Measurements from ENCODE around the gene TERB1.
"Not testable (repeated sequence)": the region's sequence is repeated elsewhere in the genome, so short reads cannot be mapped to it uniquely, and the experiment has no call there.

Gene TERB1

GRCh38 chr16:66793984-66794383 is 7.4 kb downstream of the TERB1 start:
- H3K4me1 Mint-ChIP-seq (ENCODE audit: low read depth); H3K9me3 Mint-ChIP-seq; H3K4me3 Mint-ChIP-seq; intact Hi-C loops (cut with micrococcal nuclease); H3K27ac Mint-ChIP-seq; H3K36me3 Mint-ChIP-seq (ENCODE audit: low read depth); H3K27me3 Mint-ChIP-seq: not testable (repeated sequence)

GRCh38 chr16:66790130-66790733 is 11.2 kb downstream of the TERB1 start:
- intact Hi-C loops (cut with micrococcal nuclease) = no loop called here
- H3K4me3 Mint-ChIP-seq = no peak overlapping the region
- peaks cover 6% of the 10 kb centered on the region for H3K27me3 Mint-ChIP-seq
- no peaks in the 10 kb centered on the region for H3K36me3 Mint-ChIP-seq (ENCODE audit: low read depth)
- no peaks in the 10 kb centered on the region for H3K9me3 Mint-ChIP-seq
- no peaks in the 10 kb centered on the region for H3K4me1 Mint-ChIP-seq (ENCODE audit: low read depth)
- no peak overlapping the region for H3K27ac Mint-ChIP-seq

- H3K27me3 Mint-ChIP-seq = peaks cover 6% of the 10 kb centered on the region
- no peaks in the 10 kb centered on the region for H3K9me3 Mint-ChIP-seq
- no peaks in the 10 kb centered on the region for H3K36me3 Mint-ChIP-seq (ENCODE audit: low read depth)
- H3K4me3 Mint-ChIP-seq = no peak overlapping the region
- H3K4me1 Mint-ChIP-seq (ENCODE audit: low read depth) = no peaks in the 10 kb centered on the region
- no peak overlapping the region for H3K27ac Mint-ChIP-seq
- intact Hi-C loops (cut with micrococcal nuclease) = no loop called here
These were observed 14.0 kb downstream of the TERB1 start for GRCh38 chr16:66787427-66787826.

- Mint-ChIP-seq H3K27ac (no peak overlapping the region), H3K27me3 (peaks cover 6% of the 10 kb centered on the region), H3K4me1 (ENCODE audit: low read depth) (no peaks in the 10 kb centered on the region), H3K4me3 (no peak overlapping the region), H3K9me3 (no peaks in the 10 kb centered on the region), H3K36me3 (ENCODE audit: low read depth) (no peaks in the 10 kb centered on the region)
- intact Hi-C loops (cut with micrococcal nuclease) = no loop called here
These were observed 14.8 kb downstream of the TERB1 start for GRCh38 chr16:66786551-66786950.

GRCh38 chr16:66776457-66776856 is 24.9 kb downstream of the TERB1 start:
- intact Hi-C loops (cut with micrococcal nuclease) = no loop called here
- Mint-ChIP-seq H3K4me3 (no peak overlapping the region), H3K9me3 (no peaks in the 10 kb centered on the region), H3K27ac (no peak overlapping the region), H3K27me3 (no peaks in the 10 kb centered on the region), H3K36me3 (ENCODE audit: low read depth) (no peaks in the 10 kb centered on the region), H3K4me1 (ENCODE audit: low read depth) (no peaks in the 10 kb centered on the region)

GRCh38 chr16:66774981-66775380 is 26.4 kb downstream of the TERB1 start:
- Mint-ChIP-seq H3K36me3 (ENCODE audit: low read depth) (no peaks in the 10 kb centered on the region), H3K4me1 (ENCODE audit: low read depth) (no peaks in the 10 kb centered on the region), H3K4me3 (no peak overlapping the region), H3K27ac (no peak overlapping the region), H3K9me3 (no peaks in the 10 kb centered on the region), H3K27me3 (no peaks in the 10 kb centered on the region)
- intact Hi-C loops (cut with micrococcal nuclease) = no loop called here

GRCh38 chr16:66758086-66758485 is 43.3 kb downstream of the TERB1 start:
- intact Hi-C loops (cut with micrococcal nuclease) = no loop called here
- Mint-ChIP-seq H3K36me3 (ENCODE audit: low read depth) (no peaks in the 10 kb centered on the region), H3K27me3 (peaks cover 13% of the 10 kb centered on the region), H3K4me1 (ENCODE audit: low read depth) (no peaks in the 10 kb centered on the region), H3K4me3 (no peak overlapping the region), H3K27ac (no peak overlapping the region), H3K9me3 (no peaks in the 10 kb centered on the region)

- Mint-ChIP-seq H3K27me3 (peaks cover 19% of the 10 kb centered on the region), H3K4me3 (no peak overlapping the region), H3K36me3 (ENCODE audit: low read depth) (peaks cover 18% of the 10 kb centered on the region), H3K4me1 (ENCODE audit: low read depth) (peaks cover 19% of the 10 kb centered on the region), H3K9me3 (no peaks in the 10 kb centered on the region), H3K27ac (no peak overlapping the region)
- intact Hi-C loops (cut with micrococcal nuclease) = no loop called here
These were observed 46.6 kb downstream of the TERB1 start for GRCh38 chr16:66754819-66755218.

- Mint-ChIP-seq H3K9me3 (no peaks in the 10 kb centered on the region), H3K27ac (no peak overlapping the region), H3K4me1 (ENCODE audit: low read depth) (peaks cover 25% of the 10 kb centered on the region), H3K36me3 (ENCODE audit: low read depth) (peaks cover 25% of the 10 kb centered on the region), H3K4me3 (no peak overlapping the region), H3K27me3 (peaks cover 16% of the 10 kb centered on the region)
- intact Hi-C loops (cut with micrococcal nuclease) = no loop called here
These were observed 47.2 kb downstream of the TERB1 start for GRCh38 chr16:66754211-66754610.

GRCh38 chr16:66752958-66753357 is 48.4 kb downstream of the TERB1 start:
- H3K4me1 Mint-ChIP-seq (ENCODE audit: low read depth) = peaks cover 34% of the 10 kb centered on the region
- H3K4me3 Mint-ChIP-seq = no peak overlapping the region
- H3K27me3 Mint-ChIP-seq = peaks cover 14% of the 10 kb centered on the region
- no peaks in the 10 kb centered on the region for H3K9me3 Mint-ChIP-seq
- H3K27ac Mint-ChIP-seq = no peak overlapping the region
- peaks cover 37% of the 10 kb centered on the region for H3K36me3 Mint-ChIP-seq (ENCODE audit: low read depth)
- intact Hi-C loops (cut with micrococcal nuclease) = no loop called here

GRCh38 chr16:66752379-66752778 is 49.0 kb downstream of the TERB1 start:
- Mint-ChIP-seq H3K27ac (peak overlapping the region; percentile 81), H3K4me1 (ENCODE audit: low read depth) (peaks cover 34% of the 10 kb centered on the region), H3K4me3 (no peak overlapping the region), H3K36me3 (ENCODE audit: low read depth) (peaks cover 43% of the 10 kb centered on the region), H3K27me3 (peaks cover 14% of the 10 kb centered on the region), H3K9me3 (no peaks in the 10 kb centered on the region)
- intact Hi-C loops (cut with micrococcal nuclease) = no loop called here

- Mint-ChIP-seq H3K4me1 (ENCODE audit: low read depth) (peaks cover 38% of the 10 kb centered on the region), H3K4me3 (peak overlapping the region; percentile 90), H3K9me3 (no peaks in the 10 kb centered on the region), H3K36me3 (ENCODE audit: low read depth) (peaks cover 47% of the 10 kb centered on the region), H3K27ac (peak overlapping the region; percentile 81), H3K27me3 (peaks cover 14% of the 10 kb centered on the region)
- intact Hi-C loops (cut with micrococcal nuclease) = loop anchor here (1.0 kb wide), 1 partner anchor 24 kb away; no protein-coding TSS in a partner anchor
These were observed 49.4 kb downstream of the TERB1 start for GRCh38 chr16:66751992-66752322.

- H3K9me3 Mint-ChIP-seq = no peaks in the 10 kb centered on the region
- H3K27ac Mint-ChIP-seq = peak within 1 kb of the TSS; percentile 81
- intact Hi-C loops (cut with micrococcal nuclease) = loop anchor here (1.0 kb wide), 1 partner anchor 23 kb away; no protein-coding TSS in a partner anchor
- peaks cover 48% of the 10 kb centered on the region for H3K36me3 Mint-ChIP-seq (ENCODE audit: low read depth)
- peaks cover 42% of the 10 kb centered on the region for H3K4me1 Mint-ChIP-seq (ENCODE audit: low read depth)
- peaks cover 14% of the 10 kb centered on the region for H3K27me3 Mint-ChIP-seq
- peak within 1 kb of the TSS; percentile 90 for H3K4me3 Mint-ChIP-seq
These were observed 49.9 kb downstream of the TERB1 start, which contains the start of gene DYNC1LI2 for GRCh38 chr16:66751303-66751991. DYNC1LI2 (minus strand) TSS chr16:66751609; CDS start chr16:66751591, 18 bp downstream.

GRCh38 chr16:66751053-66751302 is 50.4 kb downstream of the TERB1 start:
- intact Hi-C loops (cut with micrococcal nuclease) = loop anchor here (1.0 kb wide), 1 partner anchor 23 kb away; no protein-coding TSS in a partner anchor
- Mint-ChIP-seq H3K36me3 (ENCODE audit: low read depth) (peaks cover 52% of the 10 kb centered on the region), H3K9me3 (no peaks in the 10 kb centered on the region), H3K27ac (peak overlapping the region; percentile 81), H3K27me3 (peaks cover 14% of the 10 kb centered on the region), H3K4me3 (peak overlapping the region; percentile 90), H3K4me1 (ENCODE audit: low read depth) (peaks cover 46% of the 10 kb centered on the region)
